Central memory CD4-positive, alpha-beta T cell (primary cell): ENCODE measurements around the gene MSI2.
A peak's percentile ranks its signal among the peaks of the same experiment; 100 is the strongest.
"Not testable (repeated sequence)": the region's sequence is repeated elsewhere in the genome, so short reads cannot be mapped to it uniquely, and the experiment has no call there.

Experiments
- DNase-seq: peaks from one replicate; pipeline ENCODE4 v3.0.0; 2022

Gene MSI2

DNA sequence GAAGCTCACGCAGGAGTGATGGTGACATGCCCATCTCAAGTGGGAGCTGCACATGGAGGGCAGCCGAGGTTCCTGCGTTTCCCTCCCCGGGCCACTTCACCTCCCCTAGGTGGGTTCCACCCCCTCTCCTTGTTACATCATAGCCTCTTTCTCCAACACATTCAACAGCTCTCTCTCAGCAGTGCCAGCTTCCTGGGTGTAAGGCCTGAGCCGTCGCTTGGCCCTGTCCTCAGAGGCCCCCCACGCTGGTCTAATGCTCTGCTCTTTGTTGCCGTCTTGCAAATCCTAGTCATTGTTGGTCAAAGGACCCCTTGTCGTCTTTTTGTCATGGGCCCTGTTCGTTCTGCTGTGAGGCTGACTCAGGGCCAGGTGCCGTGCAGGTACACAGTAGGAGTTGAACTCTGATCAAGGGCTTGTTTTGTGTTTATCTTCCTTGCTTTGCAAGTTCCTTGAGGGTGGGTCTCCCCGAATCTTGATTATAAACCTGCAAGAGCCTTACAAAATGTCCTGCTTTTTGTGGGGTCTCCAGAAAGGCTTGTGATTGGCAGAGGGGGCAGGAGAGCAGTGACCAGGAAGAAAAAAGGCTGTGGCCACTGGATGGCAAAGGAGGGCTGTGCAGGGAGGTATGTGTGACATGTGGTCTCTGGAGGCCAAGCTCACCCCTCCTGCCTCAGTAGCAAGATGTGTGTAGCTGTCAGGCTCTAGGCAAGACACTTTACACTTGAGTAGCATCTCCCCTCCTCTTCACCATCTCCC is 352.2 kb downstream of the MSI2 start:
- DNase-seq: no peak

DNA sequence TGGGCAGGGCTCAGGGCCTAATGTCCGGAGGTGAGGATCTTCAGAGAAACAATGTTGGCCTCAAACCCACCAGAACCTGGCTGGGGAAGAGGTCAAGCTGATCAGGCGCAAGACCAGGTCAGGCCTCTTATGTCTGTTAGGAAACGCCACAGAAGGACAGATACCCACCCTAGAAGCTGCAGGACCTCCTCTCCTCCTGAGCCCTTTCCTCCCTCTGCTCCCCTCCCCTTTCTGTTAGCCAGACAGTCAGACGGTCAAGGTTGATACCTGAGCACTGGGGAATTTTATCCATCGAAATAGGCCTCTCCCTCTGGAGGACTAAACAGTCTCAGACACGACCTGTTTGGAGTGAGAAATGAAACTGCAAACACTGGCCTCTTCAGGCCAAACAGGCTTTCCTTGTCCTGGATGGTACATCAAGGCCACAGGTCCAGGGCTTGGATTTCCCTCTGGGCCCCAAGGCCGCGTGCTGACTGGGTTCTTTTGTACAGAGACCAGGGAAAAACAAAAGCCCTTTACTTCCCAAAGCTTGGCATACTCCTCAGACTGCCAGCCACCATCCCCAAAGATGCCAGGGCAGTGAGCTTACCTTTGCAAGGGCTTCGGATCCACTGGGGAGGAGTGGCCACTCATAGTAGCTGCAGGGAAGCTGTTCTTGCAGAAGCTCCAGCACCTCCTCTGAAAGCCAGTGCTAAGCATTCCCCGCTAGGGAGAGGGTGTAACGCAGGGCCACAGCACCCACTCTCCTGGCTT is 353.0 kb downstream of the MSI2 start:
- DNase-seq: no peak

DNA sequence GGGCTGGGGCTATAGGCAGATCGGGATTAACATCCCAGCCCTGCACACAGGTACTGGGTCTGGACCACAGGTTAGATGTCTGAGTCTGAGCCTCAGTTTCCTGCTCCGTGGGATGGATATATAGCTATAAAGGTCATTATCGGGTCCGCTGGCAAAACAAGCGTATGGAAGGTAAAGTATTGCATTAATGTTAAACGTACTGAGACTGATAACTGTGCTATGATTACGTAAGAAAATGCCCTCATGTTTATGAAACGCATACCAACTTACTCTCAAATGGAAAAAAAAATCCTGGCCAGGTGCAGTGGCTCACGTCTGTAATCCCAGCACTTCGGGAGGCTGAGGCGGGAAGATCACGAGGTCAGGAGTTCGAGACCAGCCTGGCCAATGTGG is 353.6 kb downstream of the MSI2 start:
- DNase-seq: no peak

GRCh38 chr17:57612202-57613071 is 356.1 kb downstream of the MSI2 start:
- DNase-seq: peak; percentile 60

GRCh38 chr17:57614742-57615141 is 358.4 kb downstream of the MSI2 start:
- no peak for DNase-seq

DNA sequence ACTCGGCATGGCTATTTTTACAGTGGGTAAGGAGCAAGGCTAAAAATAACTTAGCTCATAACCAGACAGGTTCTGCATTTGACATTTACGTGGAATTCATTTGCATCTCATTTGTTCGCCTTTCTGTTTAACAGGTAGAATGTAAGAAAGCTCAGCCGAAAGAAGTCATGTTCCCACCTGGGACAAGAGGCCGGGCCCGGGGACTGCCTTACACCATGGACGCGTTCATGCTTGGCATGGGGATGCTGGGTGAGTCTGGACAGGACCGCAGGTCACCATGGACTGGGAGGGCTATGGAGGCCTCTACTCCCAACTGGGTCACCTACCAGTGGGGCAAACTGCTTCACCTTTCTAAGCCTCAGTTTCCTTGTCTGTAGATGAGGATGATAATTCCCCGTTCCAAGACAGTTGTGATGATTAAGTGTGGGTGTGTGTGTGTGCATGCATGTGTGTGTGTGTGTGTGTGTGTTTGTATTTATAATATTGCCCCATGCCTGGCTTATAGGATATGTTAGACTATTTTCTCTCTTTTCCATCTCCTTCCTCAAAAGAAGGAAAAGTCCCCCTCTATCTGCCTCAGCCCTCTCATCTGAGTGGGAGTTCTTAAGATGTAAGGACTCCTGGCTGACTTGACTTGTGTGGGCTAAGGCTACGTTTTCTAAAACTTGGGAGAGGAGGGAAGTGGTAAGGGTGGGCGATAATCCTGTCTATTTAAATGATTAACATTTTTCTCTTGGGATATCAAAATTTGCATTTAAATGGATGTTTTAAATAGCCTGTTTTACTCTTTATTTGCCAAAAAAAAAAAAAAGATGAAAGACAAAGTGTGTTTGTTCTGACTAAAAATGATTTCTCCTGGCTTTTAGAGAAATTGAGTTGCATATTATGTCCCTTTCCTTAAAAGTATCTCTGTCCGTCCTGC is 359.8 kb downstream of the MSI2 start:
- no peak for DNase-seq

GRCh38 chr17:57617218-57617617 is 360.9 kb downstream of the MSI2 start:
- no peak for DNase-seq

GRCh38 chr17:57619061-57619937 is 363.0 kb downstream of the MSI2 start:
- no peak for DNase-seq

- no peak for DNase-seq
Measured at GRCh38 chr17:57620576-57620975, 364.3 kb downstream of the MSI2 start.

GRCh38 chr17:57621791-57622190 is 365.5 kb downstream of the MSI2 start:
- DNase-seq: not testable (repeated sequence)

DNA sequence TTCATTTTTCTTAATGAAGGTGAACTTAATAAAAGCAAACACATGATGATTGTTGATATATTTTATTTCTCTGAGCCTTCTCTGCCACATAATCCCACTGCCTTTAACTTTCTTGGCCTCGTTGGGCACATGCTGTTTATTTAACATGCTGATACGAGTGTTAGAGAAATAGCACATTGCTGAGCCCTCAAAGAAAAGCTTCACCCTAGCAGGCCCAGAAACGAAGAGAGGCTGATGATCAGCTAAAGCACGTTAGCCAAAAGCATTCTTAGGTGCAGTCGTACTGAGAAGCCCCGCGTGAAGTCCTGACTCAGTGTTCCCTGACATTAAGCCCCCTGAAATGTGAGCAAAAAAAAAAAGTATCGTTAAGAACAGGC is 366.0 kb downstream of the MSI2 start:
- no peak for DNase-seq

DNA sequence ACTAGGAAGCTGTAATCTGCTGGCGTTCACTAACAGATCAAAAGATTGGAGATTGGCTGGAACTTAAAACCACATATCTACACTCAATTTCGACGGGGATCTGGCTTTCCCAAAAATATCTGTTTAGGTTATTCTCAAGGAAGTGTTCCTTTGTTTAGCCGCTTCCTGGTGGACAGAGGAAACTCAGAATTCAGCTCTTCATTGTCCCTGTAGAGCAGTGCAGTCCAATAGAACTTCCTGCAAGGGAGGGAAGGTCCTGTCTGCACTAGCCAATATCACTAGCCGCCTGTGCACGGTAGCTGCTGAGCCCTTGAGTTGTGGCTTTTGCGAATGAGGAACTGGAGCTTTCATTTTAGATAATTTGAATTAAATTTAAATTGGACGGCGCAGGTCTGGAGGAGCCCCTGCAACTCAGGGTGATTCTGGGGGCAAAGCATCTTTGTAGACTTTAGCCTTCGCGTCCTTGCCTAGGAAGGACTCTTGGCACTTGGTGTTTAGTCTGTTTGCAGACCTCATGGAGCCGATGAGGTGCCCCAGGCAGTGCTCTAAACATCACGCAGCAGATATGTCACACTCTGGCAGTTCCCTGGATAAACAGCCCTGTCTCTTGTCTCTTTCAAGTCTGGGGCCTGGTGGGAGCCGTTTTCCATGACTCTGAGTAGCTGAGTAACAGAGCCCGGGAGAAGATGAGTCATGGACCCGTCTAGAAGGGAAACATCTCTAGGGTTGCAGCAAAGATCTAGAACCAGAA is 366.5 kb downstream of the MSI2 start:
- no peak for DNase-seq

DNA sequence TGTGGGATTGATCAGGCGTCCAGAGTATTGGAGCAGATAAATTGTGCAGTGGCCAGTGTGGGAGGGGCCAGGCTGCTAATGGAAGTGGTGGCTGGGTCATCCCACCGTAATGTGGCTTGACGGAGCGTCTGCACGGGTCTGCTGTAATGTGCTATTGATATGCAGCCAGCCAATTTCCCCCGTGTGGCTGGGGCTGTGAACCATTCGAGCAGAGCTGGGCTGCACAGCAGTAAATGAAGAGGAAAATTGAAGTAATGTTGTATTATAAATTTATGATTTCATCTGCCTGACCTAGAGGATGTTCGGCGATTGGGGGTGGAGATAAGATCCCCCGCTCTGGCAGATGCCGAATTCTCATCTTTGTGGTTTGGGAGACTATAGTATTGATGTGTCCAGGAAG is 367.3 kb downstream of the MSI2 start:
- DNase-seq: no peak

DNA sequence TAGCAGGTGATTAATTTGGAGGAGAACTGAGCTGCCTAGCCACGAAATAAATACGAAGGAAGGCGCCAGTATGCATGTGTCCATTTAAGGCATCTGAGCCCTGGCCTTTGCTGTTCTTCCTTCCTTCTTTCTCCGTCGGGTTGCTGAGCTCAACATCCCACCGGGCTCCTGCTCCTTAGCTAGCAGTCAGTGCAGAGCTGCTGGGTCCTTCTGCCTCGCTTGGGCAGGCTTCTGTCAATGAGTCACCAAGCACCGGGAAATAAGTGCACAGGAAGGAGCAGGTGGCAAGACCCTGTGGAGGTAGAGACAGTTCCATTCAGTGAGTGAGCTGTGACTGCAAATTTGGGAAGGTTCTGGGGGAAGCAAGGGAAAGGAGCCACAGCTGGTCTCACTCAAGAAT is 368.1 kb downstream of the MSI2 start:
- no peak for DNase-seq

DNA sequence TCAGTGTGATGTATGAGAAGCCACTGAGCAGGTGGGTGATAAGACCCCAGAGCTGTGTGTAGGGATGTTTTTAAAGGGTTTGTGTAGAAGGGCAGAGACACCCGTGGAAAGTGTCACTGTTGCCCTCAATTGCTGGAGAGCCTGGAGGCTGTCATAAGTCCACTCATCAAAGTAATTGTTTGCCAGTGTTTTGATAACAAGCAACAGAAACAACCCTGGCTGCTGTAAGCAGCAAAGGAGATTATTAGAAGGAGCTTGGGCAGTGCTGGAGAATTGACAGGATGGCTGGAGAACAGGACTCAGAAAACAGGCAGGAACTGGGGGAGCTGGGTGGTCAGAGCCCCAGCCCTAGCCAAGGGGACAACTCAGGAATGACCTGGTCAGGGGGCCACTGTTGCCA is 369.2 kb downstream of the MSI2 start:
- DNase-seq: no peak

DNA sequence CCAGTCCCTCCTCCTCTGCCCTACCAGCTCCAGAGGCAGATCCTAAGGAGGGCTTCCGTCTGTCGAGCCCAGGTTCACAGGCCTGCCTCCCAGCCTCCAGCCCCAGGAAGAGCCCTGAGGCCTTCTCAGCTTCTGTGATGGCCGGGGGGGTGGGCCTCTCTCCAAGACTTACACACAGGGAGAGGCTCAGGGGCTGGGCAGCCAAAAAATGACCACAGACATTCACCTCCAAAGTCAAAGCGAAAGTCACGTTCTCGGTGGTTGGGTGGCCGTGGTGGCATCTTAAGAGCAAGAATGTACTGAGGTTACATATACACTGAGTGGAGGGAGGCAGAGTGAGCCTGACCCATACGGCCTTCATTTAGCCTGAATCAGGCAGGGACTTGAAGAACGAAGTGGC is 369.6 kb downstream of the MSI2 start:
- no peak for DNase-seq

GRCh38 chr17:57626520-57627210 is 370.3 kb downstream of the MSI2 start:
- DNase-seq: no peak

DNA sequence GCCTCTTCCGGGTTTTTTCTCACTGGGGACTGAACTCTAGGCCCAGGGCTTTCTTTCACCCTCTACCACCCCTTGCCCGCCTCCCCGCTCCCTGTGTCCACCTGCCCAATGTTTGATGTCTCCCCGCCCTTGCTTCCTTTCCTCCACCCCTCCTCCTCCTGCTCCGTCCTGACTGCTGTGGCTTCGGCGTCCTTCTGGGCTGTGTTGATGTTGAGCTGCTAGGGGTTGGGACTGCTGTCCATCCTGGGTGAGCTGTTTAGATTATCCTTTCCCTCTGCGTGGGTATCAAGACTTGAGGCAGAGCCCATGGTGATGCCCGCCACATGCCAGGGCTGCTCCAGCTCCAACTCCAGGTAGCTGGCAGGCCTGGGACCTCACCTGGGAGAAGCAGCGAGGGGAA is 371.3 kb downstream of the MSI2 start:
- no peak for DNase-seq

DNA sequence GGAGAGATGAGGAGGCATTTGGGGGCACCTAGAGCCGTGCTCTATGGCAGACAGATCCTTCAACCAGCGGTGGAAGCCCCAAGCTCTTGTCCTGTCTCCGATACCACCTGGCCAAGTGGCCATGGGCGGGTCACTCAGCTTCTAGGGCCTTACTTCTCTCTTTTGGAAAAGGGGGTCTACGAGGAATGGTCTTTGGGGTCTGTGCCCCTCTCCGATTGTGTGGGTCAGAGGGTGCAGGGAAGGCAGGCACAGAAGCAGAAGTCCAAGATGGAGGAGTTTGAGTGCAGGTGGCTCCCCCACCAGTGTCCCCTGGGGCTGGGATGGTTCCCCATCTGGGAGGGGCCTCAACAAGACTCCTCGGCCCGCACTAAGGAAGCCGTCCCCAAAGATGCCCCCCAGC is 372.1 kb downstream of the MSI2 start:
- no peak for DNase-seq

- DNase-seq: no peak
Measured at GRCh38 chr17:57629470-57629869, 373.1 kb downstream of the MSI2 start.
